HepG2 (cell line): ENCODE data around the gene GNRH2. TPM values are rescaled to one million over a fixed set of nuclear protein-coding genes. Genes with fewer than 3 reads are reported as not detected.

Source experiments
- ATAC-seq: fragments of 200-7000 bp; cut with Tn5 transposase; 3 replicates; pipeline ENCODE4 v1.9.1; 2020; ENCODE audit warnings: mild to moderate bottlenecking, moderate library complexity
- BruUV-seq: library from RNA; stranded (reverse); fragments of 400-500 nt; replicated peaks from 2 replicates; lab custom pipeline; 2021; lab: Mats Ljungman, UMichigan
- CTCF ChIA-PET: fragments of 300-600 bp; formaldehyde crosslinking; extraction: SDS; loops from one replicate; lab custom pipeline; 2021; ENCODE audit warnings: low total read pairs, inconsistent platforms, low intra/inter-chr PET ratio; lab: Yijun Ruan, JAX
- POLR2A ChIA-PET: fragments of 350-600 bp; sonication (Branson Sonifier 250); formaldehyde crosslinking; loops from one replicate; lab custom pipeline; 2020; ENCODE audit warnings: antibody characterized with exemption, inconsistent platforms; lab: Yijun Ruan, JAX
- DNase-seq: peaks from one replicate; pipeline ENCODE4 v3.0.0-alpha.2; 2015; ENCODE audit warnings: low spot score
- FAIRE-seq: peaks from 3 replicates; lab custom pipeline; 2011; peaks lifted over from hg19 to GRCh38; lab: Jason Lieb, UNC
- H2AFZ ChIP-seq: one replicate; pipeline ENCODE4 v1.6.1; 2011; ENCODE audit warnings: low read length, inconsistent platforms
- H3K27ac ChIP-seq: fragments of 300-600 bp; 3 replicates; pipeline ENCODE4 v1.8.0; 2011; ENCODE audit warnings: mixed run types, mild to moderate bottlenecking, mixed read lengths, low read length, inconsistent platforms; ENCODE audit not compliant: insufficient read depth; ENCODE audit errors: extremely low read length
- H3K27me3 ChIP-seq, 2 experiments: fragments of 200-600 bp in 1 of 2; 2 replicates in 1 of 2; 3 replicates in 1 of 2; pipeline versions ENCODE4 v1.6.0 to v1.8.0; 2011; ENCODE audit warnings: low read length in 2 of 2, mild to moderate bottlenecking in 2 of 2, moderate library complexity in 2 of 2, inconsistent platforms in 1 of 2; ENCODE audit not compliant: insufficient read depth in 2 of 2, control insufficient read depth in 1 of 2
- H3K36me3 ChIP-seq, 2 experiments: fragments of 200-600 bp in 1 of 2; replicated peaks in 1 of 2; 2 replicates in 1 of 2; 3 replicates in 1 of 2; pipeline versions ENCODE4 v1.5.1 to v1.8.0; 2011; ENCODE audit warnings: low read length in 2 of 2, inconsistent platforms in 1 of 2; ENCODE audit not compliant: insufficient read depth in 2 of 2, control insufficient read depth in 1 of 2
- H3K4me1 ChIP-seq: 2 replicates; pipeline ENCODE4 v1.5.1; 2012; ENCODE audit warnings: low read length, inconsistent platforms; ENCODE audit not compliant: insufficient read depth
- H3K4me2 ChIP-seq: 2 replicates; pipeline ENCODE4 v1.6.0; 2011; ENCODE audit warnings: low read depth, low read length, inconsistent platforms
- H3K4me3 ChIP-seq, 3 experiments: fragments of 200-600 bp in 1 of 3; sonication (generic), shearing (Covaris generic) in 1 of 3; replicated peaks in 1 of 3; 2 replicates each; pipeline ENCODE4 v1.5.1; 2011 to 2016; ENCODE audit warnings: low read length in 3 of 3, inconsistent platforms in 2 of 3, low read depth in 2 of 3, mild to moderate bottlenecking in 2 of 3, control low read depth in 1 of 3, mixed read lengths in 1 of 3; ENCODE audit not compliant: insufficient read depth in 1 of 3
- H3K79me2 ChIP-seq: one replicate; pipeline ENCODE4 v1.6.1; 2011; ENCODE audit warnings: low read length, inconsistent platforms; ENCODE audit not compliant: insufficient read depth
- H3K9ac ChIP-seq: 2 replicates; pipeline ENCODE4 v1.6.0; 2011; ENCODE audit warnings: mild to moderate bottlenecking, low read depth, low read length, inconsistent platforms; ENCODE audit not compliant: insufficient read depth
- H3K9me3 ChIP-seq: 2 replicates; pipeline ENCODE4 v1.5.1; 2012; ENCODE audit warnings: mild to moderate bottlenecking, low read length
- H4K20me1 ChIP-seq: 2 replicates; pipeline ENCODE4 v1.6.0; 2011; ENCODE audit warnings: inconsistent platforms, mild to moderate bottlenecking, low read length, moderate library complexity; ENCODE audit not compliant: insufficient read depth
- BCL6 ChIP-seq: IDR thresholded peaks from 2 replicates; pipeline ENCODE4 v1.6.1; 2016; ENCODE audit warnings: missing genetic modification reagents, missing compliant biosample characterization
- ETV6 ChIP-seq: sonication (generic); formaldehyde crosslinking; conservative IDR thresholded peaks from 2 replicates; pipeline ENCODE4 v1.4.0; 2020; ENCODE audit warnings: missing genetic modification reagents
- HNF4G ChIP-seq, 2 experiments: sonication (generic) in 1 of 2; formaldehyde crosslinking in 1 of 2; IDR thresholded peaks; 2 replicates each; pipeline versions ENCODE4 v1.4.0 to v1.6.1; 2011 to 2020; ENCODE audit warnings: borderline replicate concordance in 2 of 2, low read depth in 2 of 2, mild to moderate bottlenecking in 2 of 2, low read length in 1 of 2, missing genetic modification reagents in 1 of 2, moderate library complexity in 1 of 2
- KMT2B ChIP-seq: IDR thresholded peaks from 2 replicates; pipeline ENCODE4 v1.6.1; 2016; ENCODE audit warnings: missing genetic modification reagents, missing compliant biosample characterization
- RBAK ChIP-seq: sonication (generic); formaldehyde crosslinking; IDR thresholded peaks from 2 replicates; pipeline ENCODE4 v1.5.1; 2020; ENCODE audit warnings: mild to moderate bottlenecking, missing genetic modification reagents
- XRCC5 ChIP-seq: fragments of 200-400 bp; formaldehyde crosslinking; optimal IDR thresholded peaks from 2 replicates; pipeline ENCODE3; 2017; ENCODE audit warnings: mild to moderate bottlenecking, low read length
- ZFP90 ChIP-seq: sonication (generic); formaldehyde crosslinking; IDR thresholded peaks from 2 replicates; pipeline ENCODE4 v1.8.0; 2022; ENCODE audit warnings: missing genetic modification reagents, mild to moderate bottlenecking, inconsistent platforms, borderline replicate concordance
- ZNF30 ChIP-seq: sonication (generic); formaldehyde crosslinking; IDR thresholded peaks from 2 replicates; pipeline ENCODE4 v1.5.0; 2020; ENCODE audit warnings: mild to moderate bottlenecking, missing genetic modification reagents
- ZNF652 ChIP-seq: IDR thresholded peaks from 2 replicates; pipeline ENCODE4 v1.6.1; 2016; ENCODE audit warnings: low read depth, borderline replicate concordance
- ZNF883 ChIP-seq: sonication (generic); formaldehyde crosslinking; IDR thresholded peaks from 2 replicates; pipeline ENCODE4 v1.5.1; 2020; ENCODE audit warnings: mild to moderate bottlenecking, missing genetic modification reagents; ENCODE audit errors: not compliant biosample characterization
- WGBS: methylation state at CpG from one replicate; pipeline ENCODE4 v1.1.6; 2017; ENCODE audit warnings: low lambda C conversion rate; 5-methylcytosine and 5-hydroxymethylcytosine counted together
- in situ Hi-C: cut with HindIII; loops from 2 replicates; pipeline ENCODE4 v1.10.0; 2017; ENCODE audit warnings: low pct_unique_long_range_greater_than_20kb; ENCODE audit not compliant: extremely low pct_ligation_motif_present
- intact Hi-C: fragments of 100-400 bp; cut with micrococcal nuclease; formaldehyde crosslinking; loops from one replicate; pipeline ENCODE4 v1.10.0; 2022; ENCODE audit not compliant: unreplicated experiment
- polyA plus RNA-seq, 8 experiments: library from polyadenylated mRNA; depleted of rRNA in 3 of 8; stranded (reverse) in 7 of 8; unstranded in 1 of 8; fragments of >200 nt; fragmentation: Illumina TruSeq in 4 of 8; extraction: Trizol in 4 of 8; gene quantifications; 2 replicates each; pipeline versions ENCODE4 v1.2.1 to v1.2.3, GENCODE V29; 2011 to 2016; ENCODE audit warnings: low read depth in 4 of 8, missing spikeins in 1 of 8, mixed read lengths in 1 of 8; ENCODE audit not compliant: insufficient read depth in 1 of 8
- total RNA-seq, 5 experiments: library from RNA; depleted of rRNA; stranded (reverse); fragments of >200 nt; fragmentation: Illumina TruSeq; extraction: Trizol; gene quantifications; 2 replicates each; pipeline ENCODE4 v1.2.3, GENCODE V29; 2016; ENCODE audit warnings: low read depth in 1 of 5
- TF ChIP-seq, protein P1 (sequence below): sonication (generic); formaldehyde crosslinking; IDR thresholded peaks from 2 replicates; pipeline ENCODE4 v1.8.0; 2022; ENCODE audit warnings: missing genetic modification reagents, low read depth, mild to moderate bottlenecking, borderline replicate concordance
- TF ChIP-seq, protein P2 (sequence below): sonication (generic); formaldehyde crosslinking; IDR thresholded peaks from 2 replicates; pipeline ENCODE4 v1.4.0; 2020; ENCODE audit warnings: low read depth, missing genetic modification reagents
- TF ChIP-seq, protein P3 (sequence below): sonication (generic); formaldehyde crosslinking; IDR thresholded peaks from 2 replicates; pipeline ENCODE4 v1.4.0; 2020; ENCODE audit warnings: missing genetic modification reagents
- TF ChIP-seq, protein P4 (sequence below): sonication (generic); formaldehyde crosslinking; IDR thresholded peaks from 2 replicates; pipeline ENCODE4 v1.4.0; 2020; ENCODE audit warnings: missing genetic modification reagents, mild to moderate bottlenecking, borderline replicate concordance

GNRH2 gene
- total and polyA plus RNA-seq, 2 of the 13 experiments (the other 11 are each of a cell fraction or from before 2014, with no cell fraction given): 0.28 TPM; not detected in 1

DNA sequence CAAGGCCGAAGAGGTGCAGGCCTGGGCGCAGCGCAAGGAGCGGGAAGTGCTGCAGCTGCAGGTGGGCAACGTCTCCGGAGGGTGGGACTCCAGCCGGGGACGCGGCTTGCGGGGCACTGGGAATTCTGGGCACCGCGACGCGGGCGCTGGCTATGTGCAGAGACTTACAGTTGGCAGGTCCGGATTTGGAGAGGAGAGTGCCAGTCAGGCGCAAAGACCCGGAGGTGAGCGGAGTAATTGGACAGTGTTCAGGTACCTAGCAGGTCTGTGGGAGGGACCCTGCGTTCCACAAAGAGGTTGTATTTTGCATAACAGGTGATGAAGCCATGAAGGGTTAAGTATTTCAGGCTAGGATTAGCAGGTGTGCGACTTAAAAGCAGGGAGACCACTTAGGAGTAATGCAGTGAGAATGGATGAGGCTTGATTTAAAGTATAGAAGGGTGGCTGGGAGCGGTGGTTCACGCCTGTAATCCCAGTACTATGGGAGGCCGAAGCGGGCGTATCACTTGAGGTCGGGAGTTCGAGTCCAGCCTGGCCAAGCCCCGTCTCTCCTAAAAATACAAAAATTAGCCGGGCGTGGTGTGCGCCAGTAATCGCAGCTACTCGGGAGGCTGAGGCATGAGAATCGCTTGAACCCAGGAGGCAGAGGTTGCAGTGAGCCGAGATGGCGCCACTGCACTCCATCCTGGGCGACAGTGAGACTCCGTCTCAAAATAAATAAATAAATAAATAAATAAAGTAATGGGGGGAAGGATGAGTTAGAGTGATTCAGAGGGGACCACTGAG, 3.4 kb downstream of the GNRH2 start:
- no peak for FAIRE-seq
- Histone ChIP-seq H3K9ac (peak overlapping the region; percentile 89), H3K4me1 (peaks cover 44% of the 10 kb centered on the region), H2AFZ (no peak overlapping the region), H3K4me2 (peak overlapping the region; percentile 99), H3K4me3 (peak overlapping the region; percentile 89 to 97 (median 95)), H3K27me3 (no peaks in the 10 kb centered on the region; a peak in 1 of 5 replicates), H3K36me3 (peaks cover 18 to 29% of the 10 kb centered on the region in 2 experiments), H4K20me1 (no peaks in the 10 kb centered on the region), H3K9me3 (no peaks in the 10 kb centered on the region), H3K27ac (peak overlapping the region; percentile 85), H3K79me2 (peaks cover 18% of the 10 kb centered on the region)
- peak; percentile 3 for ATAC-seq
- intact Hi-C loops (loop anchor here (10.0 kb wide), 1 partner anchor 132 kb away; no protein-coding TSS in a partner anchor), in situ Hi-C loops (no loop called here)
- POLR2A ChIA-PET: interaction anchor here (0.7 to 2.4 kb wide), 4 partner anchors 10 to 100 kb away, joined by 3 to 10 read pairs (median 4); no protein-coding TSS in a partner anchor
- CTCF ChIA-PET: no interaction called here
- WGBS: 49% methylated on average over 29 of the region's 39 CpGs
- BruUV-seq: no TSS peak
- DNase-seq: peak; percentile 47
- TF ChIP-seq KMT2B (CRISPR knock-in tag): no peak; the same call in 1 of the 2 replicates
- TF ChIP-seq ETV6 (CRISPR knock-in tag): no peak
- TF ChIP-seq, protein P1, sequence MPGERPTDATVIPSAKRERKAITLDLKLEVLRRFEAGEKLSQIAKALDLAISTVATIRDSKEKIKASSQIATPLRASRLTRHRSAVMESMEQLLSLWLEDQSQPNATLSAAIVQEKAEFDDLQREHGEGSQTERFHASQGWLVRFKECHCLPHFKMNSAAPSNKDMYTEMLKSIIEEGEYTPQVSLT (CRISPR knock-in tag): 0 out of 2 replicates have a peak, but pooled peaks have one; percentile 75
- TF ChIP-seq ZNF883 (CRISPR knock-in tag): peak; percentile 32
- TF ChIP-seq HNF4G (IDR thresholded peaks at IDR 0.05; ENCODE audit: borderline replicate concordance, low read depth, low read length): 0 out of 2 replicates have a peak, but pooled peaks have one; percentile 6
- TF ChIP-seq HNF4G (CRISPR knock-in tag; IDR thresholded peaks at IDR 0.05; ENCODE audit: borderline replicate concordance, low read depth): no peak
- TF ChIP-seq ZNF30 (CRISPR knock-in tag): peak; percentile 43; the same call in 1 of the 2 replicates
- TF ChIP-seq, protein P2, sequence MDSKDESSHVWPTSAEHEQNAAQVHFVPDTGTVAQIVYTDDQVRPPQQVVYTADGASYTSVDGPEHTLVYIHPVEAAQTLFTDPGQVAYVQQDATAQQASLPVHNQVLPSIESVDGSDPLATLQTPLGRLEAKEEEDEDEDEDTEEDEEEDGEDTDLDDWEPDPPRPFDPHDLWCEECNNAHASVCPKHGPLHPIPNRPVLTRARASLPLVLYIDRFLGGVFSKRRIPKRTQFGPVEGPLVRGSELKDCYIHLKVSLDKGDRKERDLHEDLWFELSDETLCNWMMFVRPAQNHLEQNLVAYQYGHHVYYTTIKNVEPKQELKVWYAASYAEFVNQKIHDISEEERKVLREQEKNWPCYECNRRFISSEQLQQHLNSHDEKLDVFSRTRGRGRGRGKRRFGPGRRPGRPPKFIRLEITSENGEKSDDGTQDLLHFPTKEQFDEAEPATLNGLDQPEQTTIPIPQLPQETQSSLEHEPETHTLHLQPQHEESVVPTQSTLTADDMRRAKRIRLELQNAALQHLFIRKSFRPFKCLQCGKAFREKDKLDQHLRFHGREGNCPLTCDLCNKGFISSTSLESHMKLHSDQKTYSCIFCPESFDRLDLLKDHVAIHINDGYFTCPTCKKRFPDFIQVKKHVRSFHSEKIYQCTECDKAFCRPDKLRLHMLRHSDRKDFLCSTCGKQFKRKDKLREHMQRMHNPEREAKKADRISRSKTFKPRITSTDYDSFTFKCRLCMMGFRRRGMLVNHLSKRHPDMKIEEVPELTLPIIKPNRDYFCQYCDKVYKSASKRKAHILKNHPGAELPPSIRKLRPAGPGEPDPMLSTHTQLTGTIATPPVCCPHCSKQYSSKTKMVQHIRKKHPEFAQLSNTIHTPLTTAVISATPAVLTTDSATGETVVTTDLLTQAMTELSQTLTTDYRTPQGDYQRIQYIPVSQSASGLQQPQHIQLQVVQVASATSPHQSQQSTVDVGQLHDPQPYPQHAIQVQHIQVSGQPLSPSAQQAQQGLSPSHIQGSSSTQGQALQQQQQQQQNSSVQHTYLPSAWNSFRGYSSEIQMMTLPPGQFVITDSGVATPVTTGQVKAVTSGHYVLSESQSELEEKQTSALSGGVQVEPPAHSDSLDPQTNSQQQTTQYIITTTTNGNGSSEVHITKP (CRISPR knock-in tag): no peak
- no peak for TF ChIP-seq XRCC5
- TF ChIP-seq RBAK (CRISPR knock-in tag): no peak
- peak; percentile 26; the same call in 1 of the 2 replicates for TF ChIP-seq ZFP90 (CRISPR knock-in tag)
- TF ChIP-seq, protein P3, sequence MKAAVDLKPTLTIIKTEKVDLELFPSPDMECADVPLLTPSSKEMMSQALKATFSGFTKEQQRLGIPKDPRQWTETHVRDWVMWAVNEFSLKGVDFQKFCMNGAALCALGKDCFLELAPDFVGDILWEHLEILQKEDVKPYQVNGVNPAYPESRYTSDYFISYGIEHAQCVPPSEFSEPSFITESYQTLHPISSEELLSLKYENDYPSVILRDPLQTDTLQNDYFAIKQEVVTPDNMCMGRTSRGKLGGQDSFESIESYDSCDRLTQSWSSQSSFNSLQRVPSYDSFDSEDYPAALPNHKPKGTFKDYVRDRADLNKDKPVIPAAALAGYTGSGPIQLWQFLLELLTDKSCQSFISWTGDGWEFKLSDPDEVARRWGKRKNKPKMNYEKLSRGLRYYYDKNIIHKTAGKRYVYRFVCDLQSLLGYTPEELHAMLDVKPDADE: no peak
- TF ChIP-seq, protein P4, sequence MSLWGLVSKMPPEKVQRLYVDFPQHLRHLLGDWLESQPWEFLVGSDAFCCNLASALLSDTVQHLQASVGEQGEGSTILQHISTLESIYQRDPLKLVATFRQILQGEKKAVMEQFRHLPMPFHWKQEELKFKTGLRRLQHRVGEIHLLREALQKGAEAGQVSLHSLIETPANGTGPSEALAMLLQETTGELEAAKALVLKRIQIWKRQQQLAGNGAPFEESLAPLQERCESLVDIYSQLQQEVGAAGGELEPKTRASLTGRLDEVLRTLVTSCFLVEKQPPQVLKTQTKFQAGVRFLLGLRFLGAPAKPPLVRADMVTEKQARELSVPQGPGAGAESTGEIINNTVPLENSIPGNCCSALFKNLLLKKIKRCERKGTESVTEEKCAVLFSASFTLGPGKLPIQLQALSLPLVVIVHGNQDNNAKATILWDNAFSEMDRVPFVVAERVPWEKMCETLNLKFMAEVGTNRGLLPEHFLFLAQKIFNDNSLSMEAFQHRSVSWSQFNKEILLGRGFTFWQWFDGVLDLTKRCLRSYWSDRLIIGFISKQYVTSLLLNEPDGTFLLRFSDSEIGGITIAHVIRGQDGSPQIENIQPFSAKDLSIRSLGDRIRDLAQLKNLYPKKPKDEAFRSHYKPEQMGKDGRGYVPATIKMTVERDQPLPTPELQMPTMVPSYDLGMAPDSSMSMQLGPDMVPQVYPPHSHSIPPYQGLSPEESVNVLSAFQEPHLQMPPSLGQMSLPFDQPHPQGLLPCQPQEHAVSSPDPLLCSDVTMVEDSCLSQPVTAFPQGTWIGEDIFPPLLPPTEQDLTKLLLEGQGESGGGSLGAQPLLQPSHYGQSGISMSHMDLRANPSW (CRISPR knock-in tag): 0 out of 2 replicates have a peak, but pooled peaks have one; percentile 35
- TF ChIP-seq ZNF652 (CRISPR knock-in tag): peak; percentile 75
- TF ChIP-seq BCL6 (CRISPR knock-in tag): no peak
